Epithelial cell of esophagus (primary cell): ENCODE data around the gene IDS.

ENCODE experiments used
- DNase-seq: peaks from one replicate; pipeline ENCODE4 v3.0.0; 2010; ENCODE audit warnings: low read depth
- H3K4me3 ChIP-seq: 2 replicates; pipeline ENCODE4 v1.5.1; 2011; ENCODE audit warnings: mild to moderate bottlenecking, low read length, control low read depth
- CTCF ChIP-seq: IDR thresholded peaks from 2 replicates; pipeline ENCODE4 v1.5.1; 2011; ENCODE audit warnings: low read depth, mild to moderate bottlenecking, low read length, control low read depth, inconsistent platforms; ENCODE audit not compliant: insufficient read depth; ENCODE audit errors: missing control alignments

IDS gene

DNA sequence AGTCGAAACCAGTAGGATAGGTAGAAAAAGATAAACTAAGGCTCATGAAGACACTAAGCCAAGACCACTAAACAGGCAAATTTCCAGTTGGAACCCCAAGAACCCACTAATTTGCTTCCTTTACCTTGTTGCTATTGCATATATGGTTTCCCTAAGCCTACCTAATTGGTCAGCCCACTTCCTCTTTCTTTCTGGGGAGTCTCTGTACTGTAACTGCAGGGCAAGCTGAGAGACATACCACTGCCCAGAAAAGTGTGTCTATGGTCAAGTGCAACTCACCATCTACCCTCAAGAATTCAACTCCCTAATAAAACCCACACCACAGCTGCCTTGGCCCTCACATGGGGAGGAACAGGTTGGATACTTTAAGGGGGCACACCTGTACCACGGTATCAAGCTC is 28.6 kb downstream of the IDS start:
- no peak for DNase-seq
- no peak for TF ChIP-seq CTCF
- H3K4me3 ChIP-seq: no peak overlapping the region

DNA sequence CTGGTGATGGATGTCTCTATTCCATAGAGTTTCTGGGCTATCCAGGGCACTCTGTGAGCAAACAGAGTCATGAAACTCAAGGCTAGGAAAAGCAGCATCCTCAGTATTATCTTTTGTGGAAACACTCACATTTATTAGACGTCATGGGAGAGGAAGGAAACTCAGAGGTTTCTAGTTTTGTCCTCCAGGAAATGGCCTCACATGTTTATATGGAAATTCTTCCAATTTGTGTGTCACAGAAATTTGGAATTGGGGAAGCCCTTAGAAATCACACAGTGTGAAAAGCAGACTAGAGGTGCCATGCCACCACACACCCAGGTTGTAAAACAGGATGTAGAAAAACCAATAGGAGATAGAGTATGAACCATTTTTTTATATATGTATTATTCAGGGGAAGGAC is 31.1 kb downstream of the IDS start:
- no peak overlapping the region for H3K4me3 ChIP-seq
- DNase-seq: no peak
- no peak for TF ChIP-seq CTCF

- no peak for DNase-seq
- no peak for TF ChIP-seq CTCF
- no peak overlapping the region for H3K4me3 ChIP-seq
Measured at GRCh38 chrX:149473092-149473491, 32.0 kb downstream of the IDS start.

- TF ChIP-seq CTCF: no peak
- H3K4me3 ChIP-seq: no peak overlapping the region
- DNase-seq: no peak
Measured at GRCh38 chrX:149472625-149473024, 32.5 kb downstream of the IDS start.

DNA sequence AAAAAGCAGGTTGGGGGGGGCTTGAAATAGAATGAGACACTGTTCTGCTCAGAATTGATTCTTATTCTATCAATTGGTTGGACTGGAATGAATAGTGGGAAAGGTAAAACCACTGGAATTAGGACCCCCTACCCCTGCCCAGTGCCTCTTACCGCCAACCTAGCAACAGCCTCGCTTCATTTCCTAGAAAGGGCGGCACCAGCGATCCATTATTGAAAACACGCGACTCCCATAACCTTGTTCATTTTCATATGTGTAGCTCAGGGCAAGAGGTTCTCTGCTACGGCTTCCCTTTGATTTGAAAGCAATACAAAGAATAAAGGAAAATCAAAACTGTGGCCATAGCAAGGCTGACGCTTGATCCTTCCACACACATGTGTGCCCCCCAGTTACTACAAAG is 33.7 kb downstream of the IDS start:
- no peak for TF ChIP-seq CTCF
- H3K4me3 ChIP-seq: no peak overlapping the region
- DNase-seq: no peak

DNA sequence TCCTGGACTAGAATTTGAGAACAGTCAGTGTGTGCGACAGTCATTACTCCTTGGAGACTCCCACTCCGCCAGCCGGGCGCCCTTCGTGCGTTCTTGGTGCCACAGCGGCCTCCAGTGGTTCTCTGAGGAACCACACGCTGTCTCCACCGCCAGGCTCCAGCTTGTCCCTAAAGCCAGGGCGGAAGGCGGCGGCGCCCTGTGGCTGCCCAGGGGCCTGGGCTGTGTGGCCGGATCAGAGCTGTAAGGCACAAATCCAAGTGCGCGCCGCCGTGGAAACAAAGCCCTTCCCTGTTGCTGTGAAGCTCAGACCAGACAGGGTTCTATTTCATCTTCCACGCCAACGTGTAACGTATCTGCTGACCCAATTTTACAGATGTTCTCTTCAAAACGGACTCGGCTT is 34.2 kb downstream of the IDS start:
- peak; percentile 74 for TF ChIP-seq CTCF
- no peak overlapping the region for H3K4me3 ChIP-seq
- peak; percentile 58 for DNase-seq

DNA sequence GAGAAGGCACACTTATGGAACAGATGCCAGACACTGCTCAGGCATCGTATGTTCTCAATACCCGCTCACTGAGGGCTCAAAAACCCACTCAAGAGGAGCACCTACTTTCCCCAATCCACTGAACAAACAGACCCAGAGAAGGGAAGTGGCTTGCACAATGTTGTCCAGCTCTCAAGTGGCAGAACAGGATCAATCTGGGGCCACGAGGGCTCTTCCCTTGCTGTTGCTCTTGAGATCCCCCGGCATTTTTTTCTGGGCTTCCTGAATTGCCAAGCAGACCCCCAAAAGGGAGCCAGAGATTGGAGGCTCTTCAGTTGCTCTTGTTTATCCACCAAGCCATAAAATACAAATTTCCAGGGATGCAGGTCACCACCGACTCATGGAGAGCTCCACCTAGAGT is 35.7 kb downstream of the IDS start:
- no peak for DNase-seq
- no peak for TF ChIP-seq CTCF
- H3K4me3 ChIP-seq: no peak overlapping the region
